H54 (cell line): ENCODE results near the gene DOLPP1.
A peak's percentile ranks its signal among the peaks of the same experiment; 100 is the strongest.

Experiments
- DNase-seq: peaks from one replicate; pipeline ENCODE4 v3.0.0; 2011; ENCODE audit warnings: low spot score, mixed read lengths; ENCODE audit not compliant: insufficient read length
- FAIRE-seq: peaks from 3 replicates; lab custom pipeline; 2011; peaks lifted over from hg19 to GRCh38; lab: Jason Lieb, UNC
- POLR2A ChIP-seq: IDR thresholded peaks from 2 replicates; pipeline ENCODE4 v1.6.1; 2011; ENCODE audit warnings: low read depth, mild to moderate bottlenecking, low read length

The DOLPP1 gene

GRCh38 chr9:129071526-129072126 is 9.3 kb upstream of the DOLPP1 start:
- DNase-seq, result no peak
- FAIRE-seq, result no peak
- TF ChIP-seq POLR2A, result no peak

GRCh38 chr9:129072171-129072570 is 8.7 kb upstream of the DOLPP1 start:
- no peak for FAIRE-seq
- DNase-seq, result no peak

GRCh38 chr9:129073404-129073803 is 7.5 kb upstream of the DOLPP1 start:
- FAIRE-seq, result no peak
- no peak for TF ChIP-seq POLR2A
- no peak for DNase-seq

More at GRCh38 chr9:129072171-129072570, 8.7 kb upstream of the DOLPP1 start:
- no peak for TF ChIP-seq POLR2A

- no peak for TF ChIP-seq POLR2A
- DNase-seq (no peak), FAIRE-seq (no peak)
Measured at GRCh38 chr9:129074106-129074505, 6.8 kb upstream of the DOLPP1 start.

- FAIRE-seq (no peak), DNase-seq (no peak)
- TF ChIP-seq POLR2A, result no peak
Measured at GRCh38 chr9:129075996-129076639, 4.8 kb upstream of the DOLPP1 start.

- FAIRE-seq (no peak), DNase-seq (no peak)
- no peak for TF ChIP-seq POLR2A
Measured at GRCh38 chr9:129076640-129077037, 4.3 kb upstream of the DOLPP1 start.

GRCh38 chr9:129077236-129077635 is 3.7 kb upstream of the DOLPP1 start:
- FAIRE-seq, result no peak
- no peak for DNase-seq
- TF ChIP-seq POLR2A, result no peak

- FAIRE-seq (no peak), DNase-seq (no peak)
- TF ChIP-seq POLR2A, result no peak
Measured at GRCh38 chr9:129078691-129079503, 2.0 kb upstream of the DOLPP1 start.

GRCh38 chr9:129079829-129080228 is 1.1 kb upstream of the DOLPP1 start:
- no peak for TF ChIP-seq POLR2A
- FAIRE-seq (no peak), DNase-seq (no peak)

- no peak for TF ChIP-seq POLR2A
- FAIRE-seq, result no peak
- no peak for DNase-seq
Measured at GRCh38 chr9:129080298-129080600, 662 bp upstream of the DOLPP1 start.

GRCh38 chr9:129081388-129081904 is 535 bp downstream of the DOLPP1 start:
- DNase-seq (peak; percentile 97), FAIRE-seq (no peak)
- no peak for TF ChIP-seq POLR2A

- FAIRE-seq (no peak), DNase-seq (no peak)
- TF ChIP-seq POLR2A, result no peak
Measured at GRCh38 chr9:129084087-129084486, 3.2 kb downstream of the DOLPP1 start.

- DNase-seq (no peak), FAIRE-seq (no peak)
- no peak for TF ChIP-seq POLR2A
Measured at GRCh38 chr9:129089246-129089645, 8.3 kb downstream of the DOLPP1 start.
